G401 (cell line): ENCODE results near the gene SMG7. TPM values are rescaled to one million over a fixed set of nuclear protein-coding genes. Genes with fewer than 3 reads are reported as not detected.

Experiments
- DNase-seq: peaks from one replicate; pipeline ENCODE4 v3.0.0-alpha.2; 2015; ENCODE audit warnings: low spot score
- in situ Hi-C: cut with HindIII; loops from 2 replicates; pipeline ENCODE4 v1.10.0; 2016; ENCODE audit warnings: low sequenced_read_pairs, mixed read lengths
- total RNA-seq: library from RNA; depleted of rRNA; stranded (reverse); fragments of >200 nt; shearing (Covaris generic); gene quantifications from 2 replicates; pipeline ENCODE4 v1.2.3, GENCODE V29; 2014; rRNA removed

SMG7 gene
- total RNA-seq, 1 experiment from 2014 or later = 32.7 TPM

DNA sequence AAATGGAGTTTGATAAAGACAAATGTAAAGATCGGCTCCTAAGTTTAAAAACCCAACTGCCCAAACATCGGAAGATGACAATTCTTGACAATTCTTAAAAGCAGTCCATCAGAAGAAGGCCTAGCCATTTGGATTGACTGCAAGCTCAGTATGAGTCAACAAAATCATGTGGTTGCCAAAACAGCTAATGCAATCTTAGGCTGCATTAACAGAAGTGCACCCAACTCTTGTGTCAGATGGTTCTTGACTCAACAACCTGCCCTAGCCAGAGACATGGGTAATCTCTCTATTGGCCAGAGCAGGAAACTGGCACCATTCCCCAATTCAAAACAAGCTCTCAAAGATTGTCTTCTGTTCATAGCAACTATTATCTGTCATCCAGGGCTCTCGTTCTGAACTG lies 127.8 kb downstream of the SMG7 start:
- in situ Hi-C loops = no loop called here
- DNase-seq = no peak

DNA sequence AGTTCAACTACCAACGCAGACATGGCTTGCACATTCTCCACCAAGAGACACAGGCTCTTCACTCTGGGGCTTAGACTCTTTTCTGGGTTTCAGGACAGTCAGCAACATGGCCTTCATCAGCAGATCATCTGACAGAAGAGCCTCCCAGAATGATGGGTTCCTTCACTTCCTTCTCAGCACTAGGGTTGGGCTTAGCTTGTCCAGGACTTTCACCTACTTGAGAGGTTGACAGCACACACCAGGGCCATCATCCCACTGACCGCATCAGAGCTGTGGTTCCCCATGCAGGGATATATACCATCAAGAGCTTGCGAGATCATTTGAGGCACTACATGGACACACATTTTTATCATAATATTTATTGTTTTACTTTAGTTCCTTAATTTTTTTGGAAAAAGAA lies 128.3 kb downstream of the SMG7 start:
- in situ Hi-C loops = no loop called here
- no peak for DNase-seq

DNA sequence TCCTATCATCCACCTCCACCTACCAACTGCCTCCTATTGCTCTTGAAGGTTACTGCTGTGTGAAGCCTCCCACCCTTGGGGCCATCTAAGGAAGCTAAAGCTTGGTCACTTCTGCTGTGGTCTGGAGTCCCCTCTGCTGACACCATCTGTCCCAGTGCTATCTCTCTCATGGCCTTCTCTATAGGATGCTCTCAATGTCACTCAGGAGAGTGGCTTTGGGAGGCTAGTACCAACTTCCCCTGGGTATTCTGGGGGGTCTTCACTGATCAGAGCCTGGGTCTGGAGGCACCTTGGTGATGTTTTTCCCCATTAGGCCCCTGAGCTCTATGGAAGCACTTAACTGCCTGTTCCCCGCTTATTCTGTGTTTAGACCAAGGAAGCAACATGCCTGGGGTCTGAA lies 130.2 kb downstream of the SMG7 start:
- in situ Hi-C loops = no loop called here
- no peak for DNase-seq

Other genes with a start within 250 kb of the SMG7 start
- 0.27 and 0.62 TPM in 2 replicates for gene NMNAT2, start 54.1 kb upstream of the SMG7 start, total RNA-seq
- gene NCF2, start 118.0 kb downstream of the SMG7 start, total RNA-seq = not detected in 2 replicates
- gene ARPC5, start 163.3 kb downstream of the SMG7 start, total RNA-seq = 81.4 and 155 TPM in 2 replicates
- not detected in 2 replicates for gene APOBEC4, start 180.8 kb downstream of the SMG7 start, total RNA-seq